ENCODE measurements around the gene NCKAP5L. TPM values are rescaled to one million over a fixed set of nuclear protein-coding genes. Genes with fewer than 3 reads are reported as not detected.

NCKAP5L gene, protein sequence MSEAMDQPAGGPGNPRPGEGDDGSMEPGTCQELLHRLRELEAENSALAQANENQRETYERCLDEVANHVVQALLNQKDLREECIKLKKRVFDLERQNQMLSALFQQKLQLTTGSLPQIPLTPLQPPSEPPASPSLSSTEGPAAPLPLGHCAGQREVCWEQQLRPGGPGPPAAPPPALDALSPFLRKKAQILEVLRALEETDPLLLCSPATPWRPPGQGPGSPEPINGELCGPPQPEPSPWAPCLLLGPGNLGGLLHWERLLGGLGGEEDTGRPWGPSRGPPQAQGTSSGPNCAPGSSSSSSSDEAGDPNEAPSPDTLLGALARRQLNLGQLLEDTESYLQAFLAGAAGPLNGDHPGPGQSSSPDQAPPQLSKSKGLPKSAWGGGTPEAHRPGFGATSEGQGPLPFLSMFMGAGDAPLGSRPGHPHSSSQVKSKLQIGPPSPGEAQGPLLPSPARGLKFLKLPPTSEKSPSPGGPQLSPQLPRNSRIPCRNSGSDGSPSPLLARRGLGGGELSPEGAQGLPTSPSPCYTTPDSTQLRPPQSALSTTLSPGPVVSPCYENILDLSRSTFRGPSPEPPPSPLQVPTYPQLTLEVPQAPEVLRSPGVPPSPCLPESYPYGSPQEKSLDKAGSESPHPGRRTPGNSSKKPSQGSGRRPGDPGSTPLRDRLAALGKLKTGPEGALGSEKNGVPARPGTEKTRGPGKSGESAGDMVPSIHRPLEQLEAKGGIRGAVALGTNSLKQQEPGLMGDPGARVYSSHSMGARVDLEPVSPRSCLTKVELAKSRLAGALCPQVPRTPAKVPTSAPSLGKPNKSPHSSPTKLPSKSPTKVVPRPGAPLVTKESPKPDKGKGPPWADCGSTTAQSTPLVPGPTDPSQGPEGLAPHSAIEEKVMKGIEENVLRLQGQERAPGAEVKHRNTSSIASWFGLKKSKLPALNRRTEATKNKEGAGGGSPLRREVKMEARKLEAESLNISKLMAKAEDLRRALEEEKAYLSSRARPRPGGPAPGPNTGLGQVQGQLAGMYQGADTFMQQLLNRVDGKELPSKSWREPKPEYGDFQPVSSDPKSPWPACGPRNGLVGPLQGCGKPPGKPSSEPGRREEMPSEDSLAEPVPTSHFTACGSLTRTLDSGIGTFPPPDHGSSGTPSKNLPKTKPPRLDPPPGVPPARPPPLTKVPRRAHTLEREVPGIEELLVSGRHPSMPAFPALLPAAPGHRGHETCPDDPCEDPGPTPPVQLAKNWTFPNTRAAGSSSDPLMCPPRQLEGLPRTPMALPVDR (N-terminal part only)
- total RNA-seq, result 6.1 and 6.9 TPM in 2 replicates

DNA sequence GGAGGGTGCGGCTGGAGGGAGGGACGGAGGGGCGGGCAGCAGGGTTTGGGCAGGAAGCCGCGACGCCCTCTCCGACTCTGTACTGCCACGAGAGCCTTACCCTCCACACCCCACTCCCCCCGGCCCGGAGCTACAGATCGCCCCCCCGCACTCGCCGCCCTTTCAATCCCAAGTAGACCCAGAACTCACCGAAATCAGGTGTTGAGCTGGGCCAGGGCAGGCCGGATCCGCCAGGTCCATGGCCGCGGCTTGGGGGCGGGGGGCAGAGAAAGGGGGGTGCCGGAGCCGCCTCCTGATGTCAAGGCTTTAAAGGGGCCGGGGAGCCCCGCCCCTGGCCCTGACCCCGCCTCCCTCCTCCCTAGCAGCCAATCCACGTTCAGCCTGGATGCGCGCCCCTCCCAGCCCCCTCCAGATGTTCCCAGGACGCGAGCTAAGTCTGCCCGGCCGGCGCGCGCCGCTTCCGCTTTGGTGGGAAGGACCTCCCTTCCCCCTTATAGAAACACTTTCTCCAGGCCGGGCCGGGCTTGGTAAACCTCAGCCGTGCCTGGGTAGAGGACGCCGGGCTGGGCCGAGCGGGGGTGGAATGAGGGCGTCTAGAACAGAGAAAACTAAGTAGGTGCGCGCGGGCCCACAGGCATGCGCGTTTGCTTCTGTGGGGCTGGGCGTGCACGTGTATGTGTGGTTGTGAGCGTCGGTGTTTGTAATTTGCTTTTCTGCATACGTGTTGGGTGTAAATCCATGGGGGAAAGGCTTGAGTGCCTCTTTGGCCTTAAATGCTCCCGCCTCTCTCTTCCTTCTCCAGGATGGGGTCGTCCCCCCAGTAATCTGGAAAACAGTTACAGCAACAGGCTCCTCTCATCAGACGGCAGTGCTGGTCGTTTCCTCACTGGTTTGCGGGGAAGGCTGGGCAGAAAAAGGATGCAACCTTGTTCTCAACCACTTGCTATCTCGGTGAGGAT lies at the start of gene NCKAP5L:
TSS of gene NCKAP5L (minus strand) at position 281 of the 959 bp plus-strand sequence. CDS start 24,369 bp downstream, outside the sequence.

DNA sequence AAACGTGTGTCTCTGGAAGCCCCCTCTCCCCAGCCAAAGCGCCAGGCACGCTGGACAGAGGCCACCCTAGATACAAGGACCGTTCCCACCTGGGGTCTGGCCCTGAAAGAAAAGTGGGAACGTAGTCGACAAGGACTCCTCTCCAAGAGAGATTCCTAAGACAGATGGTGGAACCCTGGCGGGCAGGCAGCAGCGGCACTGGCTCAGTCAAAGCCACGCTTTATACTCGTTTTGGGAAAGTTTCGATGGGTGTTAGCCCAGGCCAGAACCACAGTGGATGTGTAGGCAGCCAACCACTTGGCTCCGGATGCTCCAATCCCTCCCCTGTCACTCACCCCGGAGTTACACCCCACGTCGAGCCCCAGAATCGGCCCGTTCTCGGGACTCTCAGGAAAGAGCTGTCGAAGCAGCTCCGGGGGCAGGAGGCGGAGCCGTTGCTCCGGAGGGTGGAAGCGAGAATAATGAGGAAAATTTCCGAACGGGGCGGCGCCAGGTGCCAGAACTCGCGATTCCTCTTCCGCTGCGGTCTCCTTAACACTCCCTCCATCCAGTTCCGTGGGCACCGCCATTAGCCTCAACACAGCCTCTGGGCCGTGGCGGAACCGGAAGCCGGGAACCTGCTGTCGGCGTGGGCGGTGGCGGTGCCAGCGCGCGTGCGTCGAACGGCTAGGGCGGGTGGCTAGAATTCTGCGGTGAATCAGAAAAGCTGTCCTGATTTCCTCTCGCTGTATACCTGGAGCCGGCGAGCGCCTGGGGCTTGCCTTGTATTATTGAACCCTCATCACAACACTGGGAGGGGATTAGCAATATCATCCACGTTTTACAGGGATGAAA lies 14.5 kb upstream of the NCKAP5L start, which contains the start of gene BCDIN3D:
TSS of gene BCDIN3D (minus strand) at position 588 of the 834 bp plus-strand sequence. CDS start at position 569, 19 bp downstream.

Other genes with a start within 250 kb of the NCKAP5L start
- 0.11 and 0.26 TPM in 2 replicates for gene FAM186B, start 222.8 kb downstream of the NCKAP5L start, total RNA-seq
- gene PRPF40B, start 204.9 kb downstream of the NCKAP5L start, total RNA-seq, result 1.2 and 2.2 TPM in 2 replicates
- 62.3 and 78.8 TPM in 2 replicates for gene FMNL3, start 121.0 kb downstream of the NCKAP5L start, total RNA-seq
- gene TMBIM6, start 86.9 kb downstream of the NCKAP5L start, total RNA-seq, result 323 and 392 TPM in 2 replicates
- gene BCDIN3D, start 14.7 kb upstream of the NCKAP5L start, total RNA-seq, result 2.2 and 2.7 TPM in 2 replicates
- gene FAIM2, start 75.5 kb upstream of the NCKAP5L start, total RNA-seq, result not detected in 2 replicates
- gene AQP2, start 122.3 kb upstream of the NCKAP5L start, total RNA-seq, result not detected in 2 replicates
- not detected in 2 replicates for gene AQP5, start 133.5 kb upstream of the NCKAP5L start, total RNA-seq
- gene AQP6, start 144.5 kb upstream of the NCKAP5L start, total RNA-seq, result not detected in 2 replicates
- gene RACGAP1, start 197.1 kb upstream of the NCKAP5L start, total RNA-seq, result 8.8 and 10.8 TPM in 2 replicates
- gene ASIC1, start 229.2 kb upstream of the NCKAP5L start, total RNA-seq, result under 0.01 TPM in 2 replicates

Data from dermis lymphatic vessel endothelial cell (primary cell).